HG03175 (cell line): ENCODE results near the gene GPR37L1.
"Not testable (repeated sequence)": the region's sequence is repeated elsewhere in the genome, so short reads cannot be mapped to it uniquely, and the experiment has no call there.

Experiments
- ATAC-seq: cut with Tn5 transposase; IDR thresholded peaks from one replicate; pipeline ENCODE4 v1.9.1; 2021; ENCODE audit warnings: mild to moderate bottlenecking, moderate library complexity; ENCODE audit not compliant: unreplicated experiment

Gene GPR37L1

GRCh38 chr1:202133001-202133400 lies 10.3 kb downstream of the GPR37L1 start:
- ATAC-seq = no peak

- no peak for ATAC-seq
These were observed 10.8 kb downstream of the GPR37L1 start for GRCh38 chr1:202133496-202133895.

DNA sequence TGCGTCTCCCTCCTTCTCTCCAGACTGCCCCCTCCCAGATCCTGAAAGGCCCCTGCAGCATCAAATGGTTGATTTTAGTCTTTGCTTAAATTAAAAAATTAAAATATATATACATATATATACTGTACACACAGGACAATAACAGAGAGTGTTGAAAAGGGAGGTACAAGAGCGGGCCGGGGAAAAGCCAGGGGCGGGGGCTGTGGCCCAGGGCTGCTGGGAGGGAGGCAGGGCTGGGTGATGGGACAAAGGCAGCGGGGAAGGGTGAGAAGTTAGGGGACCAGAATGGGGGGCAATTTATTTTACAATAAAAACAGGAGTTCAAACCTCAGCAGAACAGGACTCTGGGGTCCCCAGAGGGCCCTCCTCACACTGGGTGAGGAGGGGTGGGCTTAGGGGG lies 11.3 kb downstream of the GPR37L1 start:
- no peak for ATAC-seq

- ATAC-seq = no peak
These were observed 12.0 kb downstream of the GPR37L1 start for GRCh38 chr1:202134645-202135172.

- no peak for ATAC-seq
These were observed 12.6 kb downstream of the GPR37L1 start for GRCh38 chr1:202135221-202135721.

GRCh38 chr1:202140833-202141232 lies 18.1 kb downstream of the GPR37L1 start:
- no peak for ATAC-seq

DNA sequence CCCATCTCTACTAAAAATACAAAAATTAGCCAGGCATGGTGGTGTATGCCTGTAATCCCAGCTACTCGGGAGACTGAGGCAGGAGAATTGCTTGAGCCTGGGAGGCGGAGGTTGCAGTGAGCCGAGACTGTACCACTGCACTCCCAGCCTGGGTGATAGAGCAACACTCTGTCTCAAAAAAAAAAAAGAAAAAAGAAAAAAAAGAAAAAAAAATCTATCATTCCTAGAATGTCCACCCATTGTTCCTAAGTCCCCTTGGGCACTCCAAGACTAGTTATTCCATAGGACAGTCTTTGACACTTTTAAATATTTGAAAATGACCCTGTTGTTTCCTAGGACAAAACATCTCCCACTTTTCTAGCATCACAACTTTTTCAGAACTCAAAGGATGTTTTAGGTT lies 18.8 kb downstream of the GPR37L1 start:
- not testable (repeated sequence) for ATAC-seq

DNA sequence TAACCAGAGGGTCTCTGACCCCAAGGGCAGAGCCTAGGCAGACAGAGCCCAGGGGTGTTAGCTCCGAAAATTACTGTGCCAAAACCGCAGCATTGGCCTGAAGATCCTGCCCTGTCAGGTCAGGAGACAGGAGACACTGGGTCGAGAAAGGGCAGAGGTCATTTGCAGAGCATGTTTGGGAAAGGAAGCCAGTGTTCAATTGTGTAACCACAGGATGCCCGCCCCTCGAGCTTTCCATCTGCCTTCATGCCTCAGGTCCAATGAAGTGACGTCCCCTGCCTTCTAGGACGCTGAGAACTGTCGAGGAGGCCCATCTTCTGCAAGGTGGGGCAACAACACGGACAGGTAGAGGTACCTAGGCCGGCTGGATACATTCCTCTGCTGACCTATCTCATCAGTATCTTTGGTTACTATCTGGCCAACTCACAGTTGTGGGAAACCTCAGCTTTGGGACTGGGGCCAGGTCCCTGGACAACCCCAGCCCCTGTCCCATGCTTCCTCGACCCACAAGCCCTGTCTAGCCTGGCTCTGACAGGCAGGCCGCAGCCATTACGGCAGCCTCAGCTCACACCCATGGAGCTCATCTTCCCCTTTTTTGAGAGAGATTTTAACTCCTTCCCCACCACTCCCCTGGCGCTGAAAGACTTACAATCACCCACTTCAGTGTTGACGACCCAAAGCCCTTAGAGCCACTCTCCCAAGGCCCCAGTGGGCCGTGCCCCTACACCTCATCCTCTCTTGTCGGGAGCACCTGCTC lies 20.5 kb downstream of the GPR37L1 start:
- peak; percentile 31 for ATAC-seq

GRCh38 chr1:202143768-202144401 lies 21.2 kb downstream of the GPR37L1 start:
- peak; percentile 41 for ATAC-seq

GRCh38 chr1:202144402-202145067 lies 21.8 kb downstream of the GPR37L1 start, which contains the start of gene ARL8A:
Gene ARL8A (minus strand): TSS chr1:202144737. CDS start chr1:202144572, 165 bp downstream.
- ATAC-seq = peak; percentile 69

- no peak for ATAC-seq
These were observed 22.5 kb downstream of the GPR37L1 start for GRCh38 chr1:202145068-202145743.

DNA sequence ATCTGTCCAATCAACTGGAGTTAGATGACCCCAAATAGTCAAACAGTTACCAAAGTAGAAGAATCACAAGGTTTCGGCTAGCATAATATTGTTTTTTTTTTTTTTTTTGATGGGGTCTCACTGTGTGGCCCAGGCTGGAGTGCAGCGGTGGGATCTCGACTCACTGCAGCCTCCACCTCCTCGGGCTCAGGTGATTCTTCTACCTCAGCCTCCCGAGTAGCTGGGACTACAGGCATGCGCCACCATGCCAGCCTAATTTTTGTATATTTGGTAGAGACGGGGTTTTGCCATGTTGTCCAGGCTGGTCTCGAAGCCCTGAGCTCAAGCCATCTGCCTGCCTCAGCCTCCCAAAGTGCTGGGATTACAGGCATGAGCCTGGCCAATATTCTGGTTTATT lies 23.0 kb downstream of the GPR37L1 start:
- ATAC-seq = not testable (repeated sequence)

GRCh38 chr1:202146279-202146678 lies 23.6 kb downstream of the GPR37L1 start:
- no peak for ATAC-seq

DNA sequence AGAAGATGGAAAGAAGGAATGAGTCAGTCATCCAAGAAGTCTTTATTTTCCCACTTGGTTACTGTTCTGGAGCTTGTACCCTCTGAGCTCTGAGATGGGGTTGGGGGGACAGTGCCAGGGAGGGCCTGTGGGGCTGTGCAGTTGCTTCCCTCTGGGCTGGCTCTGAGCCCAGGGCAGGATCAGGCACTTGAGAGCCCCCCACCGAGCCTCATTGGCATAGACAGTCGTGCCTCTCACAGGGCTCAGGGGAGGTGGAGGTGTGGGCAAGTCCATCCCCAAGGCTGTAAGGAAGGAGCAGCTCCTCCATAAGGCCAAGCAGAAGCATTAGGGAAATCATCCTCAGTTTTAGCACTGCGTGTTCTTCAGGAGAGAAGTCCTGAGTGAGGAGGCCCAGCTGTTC lies 24.3 kb downstream of the GPR37L1 start:
- ATAC-seq = no peak

- no peak for ATAC-seq
These were observed 25.7 kb downstream of the GPR37L1 start for GRCh38 chr1:202148391-202148790.

GRCh38 chr1:202149566-202149965 lies 26.8 kb downstream of the GPR37L1 start:
- no peak for ATAC-seq

- ATAC-seq = no peak
These were observed 27.5 kb downstream of the GPR37L1 start for GRCh38 chr1:202150187-202150586.

DNA sequence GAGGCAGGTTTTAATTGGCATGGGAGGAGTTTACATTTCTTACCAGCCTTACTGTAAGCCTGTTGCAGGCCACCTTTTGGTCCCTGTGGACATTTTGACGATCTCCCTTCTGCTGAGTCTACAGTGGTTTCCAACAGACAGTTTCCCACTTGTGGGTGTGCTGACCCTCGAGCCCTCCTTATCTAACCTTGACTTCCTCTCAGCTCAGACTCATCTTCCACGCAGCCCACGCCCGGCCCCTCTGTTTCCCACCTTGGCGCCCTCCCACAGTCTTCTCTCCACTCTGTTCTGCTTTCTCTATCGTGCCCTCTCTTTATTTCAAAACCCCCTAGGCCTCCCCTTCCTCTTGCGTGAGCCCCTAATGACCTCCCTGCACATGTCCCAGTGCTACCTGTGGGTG lies 27.9 kb downstream of the GPR37L1 start:
- ATAC-seq = no peak

- ATAC-seq = no peak
These were observed 28.3 kb downstream of the GPR37L1 start for GRCh38 chr1:202151045-202151444.

GRCh38 chr1:202152399-202152798 lies 29.7 kb downstream of the GPR37L1 start:
- ATAC-seq = no peak

DNA sequence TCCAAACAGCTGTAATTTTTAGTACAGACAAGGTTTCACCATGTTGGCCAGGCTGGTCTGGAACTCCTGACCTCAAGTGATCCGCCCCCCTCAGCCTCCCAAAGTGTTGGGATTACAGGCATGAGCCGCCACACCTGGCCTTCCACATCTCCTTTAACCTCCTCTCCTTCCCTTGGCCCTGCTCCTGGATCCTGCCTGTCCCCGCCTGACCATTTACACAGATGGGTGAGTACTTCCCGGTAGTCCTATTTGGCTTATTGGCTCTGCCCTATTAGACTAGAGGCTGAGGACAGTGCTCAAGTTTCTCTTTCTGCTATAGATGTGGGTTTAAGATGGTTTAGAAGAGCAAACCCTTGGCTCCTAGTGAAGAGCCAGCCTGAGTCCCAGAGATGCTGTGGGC lies 30.6 kb downstream of the GPR37L1 start:
- ATAC-seq = no peak
